HG03469 (cell line): ENCODE results near the gene ZNF532.
"Not testable (repeated sequence)": the region's sequence is repeated elsewhere in the genome, so short reads cannot be mapped to it uniquely, and the experiment has no call there.

Experiments
- ATAC-seq: cut with Tn5 transposase; IDR thresholded peaks from one replicate; pipeline ENCODE4 v1.9.1; 2021; ENCODE audit warnings: mild to moderate bottlenecking, moderate library complexity, moderate number of reproducible peaks; ENCODE audit not compliant: unreplicated experiment

Gene ZNF532, protein sequence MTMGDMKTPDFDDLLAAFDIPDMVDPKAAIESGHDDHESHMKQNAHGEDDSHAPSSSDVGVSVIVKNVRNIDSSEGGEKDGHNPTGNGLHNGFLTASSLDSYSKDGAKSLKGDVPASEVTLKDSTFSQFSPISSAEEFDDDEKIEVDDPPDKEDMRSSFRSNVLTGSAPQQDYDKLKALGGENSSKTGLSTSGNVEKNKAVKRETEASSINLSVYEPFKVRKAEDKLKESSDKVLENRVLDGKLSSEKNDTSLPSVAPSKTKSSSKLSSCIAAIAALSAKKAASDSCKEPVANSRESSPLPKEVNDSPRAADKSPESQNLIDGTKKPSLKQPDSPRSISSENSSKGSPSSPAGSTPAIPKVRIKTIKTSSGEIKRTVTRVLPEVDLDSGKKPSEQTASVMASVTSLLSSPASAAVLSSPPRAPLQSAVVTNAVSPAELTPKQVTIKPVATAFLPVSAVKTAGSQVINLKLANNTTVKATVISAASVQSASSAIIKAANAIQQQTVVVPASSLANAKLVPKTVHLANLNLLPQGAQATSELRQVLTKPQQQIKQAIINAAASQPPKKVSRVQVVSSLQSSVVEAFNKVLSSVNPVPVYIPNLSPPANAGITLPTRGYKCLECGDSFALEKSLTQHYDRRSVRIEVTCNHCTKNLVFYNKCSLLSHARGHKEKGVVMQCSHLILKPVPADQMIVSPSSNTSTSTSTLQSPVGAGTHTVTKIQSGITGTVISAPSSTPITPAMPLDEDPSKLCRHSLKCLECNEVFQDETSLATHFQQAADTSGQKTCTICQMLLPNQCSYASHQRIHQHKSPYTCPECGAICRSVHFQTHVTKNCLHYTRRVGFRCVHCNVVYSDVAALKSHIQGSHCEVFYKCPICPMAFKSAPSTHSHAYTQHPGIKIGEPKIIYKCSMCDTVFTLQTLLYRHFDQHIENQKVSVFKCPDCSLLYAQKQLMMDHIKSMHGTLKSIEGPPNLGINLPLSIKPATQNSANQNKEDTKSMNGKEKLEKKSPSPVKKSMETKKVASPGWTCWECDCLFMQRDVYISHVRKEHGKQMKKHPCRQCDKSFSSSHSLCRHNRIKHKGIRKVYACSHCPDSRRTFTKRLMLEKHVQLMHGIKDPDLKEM (N-terminal part only)

DNA sequence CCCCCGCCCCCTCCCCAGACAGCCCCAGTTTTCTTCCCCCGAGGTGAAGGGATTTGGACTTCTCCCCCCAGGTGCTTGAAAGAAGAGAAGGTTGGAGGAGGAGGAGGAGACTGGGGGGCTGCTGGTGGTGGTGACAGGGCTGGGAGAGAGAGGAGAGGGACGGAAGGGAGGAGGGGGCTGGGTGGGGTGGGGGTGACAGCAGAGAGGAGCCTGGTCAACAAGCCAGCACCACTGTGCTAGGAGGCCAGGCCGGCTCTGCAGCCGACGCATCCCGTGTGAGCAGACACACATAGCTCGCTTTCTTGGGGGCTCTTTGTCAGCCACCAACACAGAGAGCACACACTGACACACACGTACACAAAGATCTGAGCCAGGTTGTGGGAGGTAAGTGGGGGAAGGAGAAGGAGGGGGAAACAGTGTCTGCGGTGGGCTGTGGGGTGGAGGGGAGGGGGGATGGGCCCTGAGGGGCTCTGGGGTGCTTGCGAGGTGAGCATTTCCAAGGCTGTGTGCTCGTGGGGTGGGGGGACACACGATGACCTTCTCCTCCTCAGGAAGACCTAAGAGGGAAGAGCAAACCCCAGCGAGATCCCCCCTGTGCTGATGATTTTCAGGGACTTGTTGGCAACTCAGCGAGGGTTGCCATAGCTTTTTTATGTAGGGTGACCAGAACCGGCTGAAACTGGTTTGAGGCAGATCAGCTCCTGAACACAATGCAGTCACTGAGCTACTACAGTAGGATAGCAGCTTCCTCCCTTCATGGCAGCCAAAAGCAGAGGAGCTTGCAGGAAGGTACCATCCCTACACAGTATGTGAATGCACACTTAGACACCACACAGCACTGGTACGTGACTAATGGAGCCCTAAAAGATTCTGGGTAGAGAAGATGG is at the start of gene ZNF532:
Gene ZNF532 (plus strand): TSS at position 732 of the 887 bp plus-strand sequence. CDS start 53,411 bp downstream, outside the sequence.
- ATAC-seq, result no peak

DNA sequence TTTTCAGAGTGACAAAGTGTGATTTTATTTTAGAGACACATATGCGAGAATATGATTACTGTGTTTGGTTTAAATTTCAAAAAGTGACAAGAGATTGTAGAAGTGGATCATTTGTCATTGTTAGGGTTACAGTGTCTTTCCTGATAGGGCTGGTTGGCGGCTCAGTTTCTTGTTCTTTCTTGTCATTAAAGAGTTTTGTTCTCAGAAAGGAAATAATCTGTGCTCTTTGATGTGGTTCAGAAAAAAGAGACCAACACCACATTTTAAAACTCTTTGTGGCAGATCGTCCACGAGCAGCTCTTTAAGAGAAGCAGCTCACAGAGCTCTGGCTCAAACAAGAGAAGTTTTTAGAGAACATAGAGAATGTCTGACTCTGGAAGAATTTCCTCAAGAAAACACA is 45.6 kb upstream of the ZNF532 start:
- ATAC-seq, result no peak

DNA sequence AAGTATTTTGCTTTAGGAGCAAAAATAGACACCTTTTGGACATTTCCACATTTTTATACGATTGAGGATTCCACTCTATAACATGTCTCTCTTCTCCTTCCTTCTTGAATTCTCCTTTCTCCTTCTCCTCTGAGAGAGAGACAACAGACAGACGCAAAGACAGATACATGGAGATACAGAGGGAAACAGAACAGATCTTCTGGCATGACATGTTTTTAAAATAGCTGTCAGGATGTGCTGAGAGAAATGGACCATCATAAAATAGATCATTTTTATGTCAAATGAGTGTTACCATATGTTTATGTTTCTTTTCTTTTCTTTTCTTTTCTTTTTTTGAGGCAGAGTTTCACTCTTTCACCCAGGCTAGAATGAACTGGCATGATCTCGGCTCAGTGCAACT is 44.4 kb upstream of the ZNF532 start:
- ATAC-seq, result no peak

DNA sequence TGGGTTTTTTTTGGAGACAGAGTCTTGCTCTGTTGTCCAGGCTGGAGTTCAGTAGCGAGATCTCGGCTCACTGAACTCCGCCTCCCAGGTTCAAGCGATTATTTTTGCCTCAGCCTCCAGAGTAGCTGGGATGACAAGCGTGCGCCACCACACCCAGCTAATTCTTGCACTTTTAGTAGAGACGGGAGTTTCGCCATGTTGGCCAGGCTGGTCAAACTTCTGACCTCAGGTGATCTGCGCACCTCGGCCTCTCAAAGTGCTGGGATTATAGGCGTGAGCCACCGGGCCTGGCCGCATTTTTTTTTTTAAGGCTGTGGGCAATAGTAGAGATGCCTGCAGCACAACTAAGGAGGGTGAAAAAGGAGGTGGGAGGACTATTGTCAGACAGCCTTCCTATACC is 41.7 kb upstream of the ZNF532 start:
- ATAC-seq, result no peak

DNA sequence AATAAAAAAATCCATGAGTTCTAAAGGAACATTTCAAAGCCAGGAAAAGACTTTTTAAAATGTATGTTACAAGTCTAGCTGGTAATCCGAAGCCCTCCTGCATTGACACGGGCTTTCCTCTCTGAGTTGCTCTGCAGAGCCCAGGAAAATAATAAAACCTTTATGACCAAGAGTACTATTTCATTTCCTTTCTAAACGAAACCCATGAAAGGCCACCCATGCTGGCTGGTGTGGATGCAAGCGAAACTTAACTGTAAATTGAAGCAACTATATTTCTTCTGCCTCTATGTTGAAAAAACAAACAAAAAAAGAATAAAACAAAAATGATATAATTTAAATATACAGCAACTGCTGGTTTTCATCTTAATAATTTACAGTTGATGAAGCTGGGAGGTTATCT is 41.3 kb upstream of the ZNF532 start:
- no peak for ATAC-seq

DNA sequence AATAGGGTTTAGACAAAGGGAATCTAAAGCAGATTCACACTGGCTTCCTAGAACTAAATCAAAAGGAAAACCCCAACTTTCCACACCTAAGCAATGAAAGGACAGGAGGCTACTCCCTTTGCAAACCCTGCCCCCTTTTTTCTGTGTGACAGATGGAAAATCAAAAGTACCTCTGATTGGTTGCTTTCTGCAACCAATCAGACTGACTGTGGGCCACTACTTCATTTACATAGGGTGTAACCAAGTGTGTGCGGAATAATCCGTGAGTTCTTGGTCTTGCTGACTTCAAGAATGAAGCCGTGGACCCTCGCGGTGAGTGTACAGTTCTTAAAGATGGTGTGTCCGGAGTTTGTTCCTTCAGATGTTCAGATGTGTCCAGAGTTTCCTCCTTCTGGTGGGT is 37.8 kb upstream of the ZNF532 start:
- not testable (repeated sequence) for ATAC-seq

DNA sequence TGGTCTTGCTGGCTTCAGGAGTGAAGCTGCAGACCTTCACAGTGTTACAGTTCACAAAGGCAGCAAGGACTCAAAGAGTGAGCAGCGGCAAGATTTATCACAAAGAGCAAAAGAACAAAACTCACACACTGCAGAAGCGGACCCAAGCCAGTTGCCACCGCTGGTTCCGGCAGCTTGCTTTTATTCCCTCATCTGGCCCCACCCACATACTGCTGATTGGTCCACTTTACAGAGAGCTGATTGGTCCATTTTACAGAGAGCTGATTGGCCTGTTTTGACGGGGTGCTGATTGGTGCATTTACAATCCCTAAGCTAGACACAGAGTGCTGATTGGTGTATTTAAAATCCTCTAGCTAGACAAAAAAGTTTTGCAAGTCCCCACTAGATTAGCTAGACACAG is 37.2 kb upstream of the ZNF532 start:
- no peak for ATAC-seq

DNA sequence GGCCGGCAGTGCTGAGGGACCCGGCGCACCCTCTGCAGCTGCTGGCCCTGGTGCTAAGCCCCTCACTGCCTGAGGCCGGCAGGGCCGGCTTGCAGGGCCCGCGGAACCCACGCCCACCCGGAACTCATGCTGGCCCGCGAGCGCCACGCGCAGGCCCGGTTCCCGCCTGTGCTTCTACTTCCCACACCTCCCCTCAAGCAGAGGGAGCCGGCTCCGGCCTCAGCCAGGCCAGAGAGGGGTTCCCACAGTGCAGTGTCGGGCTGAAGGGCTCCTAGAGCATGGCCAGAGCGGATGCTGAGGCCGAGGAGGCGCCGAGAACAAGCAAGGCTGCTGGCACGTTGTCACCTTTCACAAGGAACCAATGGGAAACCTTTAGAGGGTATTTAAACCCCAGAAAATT is 36.8 kb upstream of the ZNF532 start:
- no peak for ATAC-seq

DNA sequence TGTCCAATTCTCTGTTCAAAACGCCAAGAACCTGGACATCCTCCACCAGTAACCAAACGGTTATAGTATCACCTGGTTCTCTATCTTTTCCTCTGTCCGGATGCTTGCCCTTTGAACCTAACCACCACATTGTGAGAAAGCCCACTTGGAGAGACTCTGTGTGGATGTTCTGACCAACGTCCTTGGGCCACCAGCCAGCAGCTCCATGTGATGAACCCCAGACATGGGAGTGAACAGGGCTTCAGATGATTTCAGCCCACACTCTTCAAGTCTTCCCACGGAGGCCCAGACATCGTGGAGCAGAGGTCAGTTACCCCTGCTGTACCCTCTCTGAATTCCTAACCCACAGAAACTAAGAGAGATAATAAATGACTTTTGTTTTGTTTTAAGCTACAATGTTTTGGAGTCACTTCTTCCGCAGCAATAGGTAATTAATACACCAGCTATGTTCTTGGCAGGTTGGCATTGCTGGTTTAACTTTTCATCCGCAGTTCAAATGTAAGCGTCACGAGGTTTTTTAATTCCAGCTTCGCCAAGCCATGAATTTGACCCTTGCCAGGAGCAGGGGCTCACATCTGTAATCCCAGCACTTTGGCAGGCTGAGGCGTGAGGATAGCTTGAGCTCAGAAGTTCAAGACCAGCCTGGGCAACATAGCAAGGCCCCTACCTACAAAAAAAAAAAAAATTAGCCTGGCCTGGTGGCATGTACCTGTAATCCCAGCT is 36.1 kb upstream of the ZNF532 start:
- ATAC-seq, result no peak

DNA sequence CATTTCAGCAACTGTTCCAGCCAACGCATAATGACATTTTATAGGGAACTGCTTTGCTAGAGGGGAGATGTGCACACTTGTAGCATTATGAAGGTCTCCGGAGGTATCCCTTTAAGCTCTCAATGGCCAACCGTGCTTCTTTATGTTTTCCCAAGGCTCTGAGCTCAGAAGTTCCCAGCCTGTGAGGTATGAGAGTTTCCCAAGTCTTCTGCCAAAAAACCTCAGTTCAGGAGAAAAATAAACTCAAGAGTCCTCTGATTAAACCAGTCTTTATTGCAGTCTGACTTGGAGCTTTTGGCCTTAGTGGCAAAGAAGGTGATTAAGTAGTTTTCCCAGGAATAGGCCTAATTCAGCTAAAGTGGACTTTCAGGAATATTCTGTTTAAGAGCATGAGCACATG is 35.4 kb upstream of the ZNF532 start:
- ATAC-seq, result no peak

DNA sequence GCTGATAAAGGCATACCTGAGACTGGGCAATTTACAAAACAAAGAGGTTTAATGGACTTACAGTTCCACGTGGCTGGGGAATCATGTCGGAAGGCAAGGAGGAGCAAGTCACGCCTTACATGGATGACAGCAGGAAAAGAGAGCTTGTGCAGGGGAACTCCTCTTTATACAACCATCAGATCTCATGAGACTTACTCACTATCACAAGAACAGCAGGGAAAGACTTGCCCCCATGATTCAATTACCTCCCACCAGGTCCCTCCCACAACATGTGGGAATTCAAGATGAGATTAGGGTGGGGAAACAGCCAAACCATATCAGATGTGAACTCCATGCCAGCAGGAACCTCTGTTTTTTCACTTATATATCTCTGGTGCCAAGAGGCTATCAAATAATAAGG is 34.8 kb upstream of the ZNF532 start:
- not testable (repeated sequence) for ATAC-seq

DNA sequence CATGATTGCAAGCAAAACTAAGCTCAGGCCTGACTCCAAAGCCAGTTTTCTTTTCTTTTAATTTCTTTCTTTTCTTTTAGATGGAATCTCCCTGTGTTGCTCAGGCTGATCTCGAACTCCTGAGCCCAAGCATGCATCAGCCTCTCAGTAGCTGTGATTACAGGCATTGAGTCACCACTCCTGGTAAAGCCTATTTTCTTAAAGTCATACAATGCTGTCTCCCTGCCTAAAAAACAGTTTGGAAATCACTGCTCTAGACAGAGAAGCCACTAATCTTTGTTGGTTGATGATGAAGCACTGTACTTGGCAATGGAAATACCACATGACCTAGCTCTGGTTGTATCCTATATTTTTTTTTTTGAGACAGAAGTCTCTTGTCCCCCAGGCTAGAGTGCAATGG is 33.1 kb upstream of the ZNF532 start:
- no peak for ATAC-seq

DNA sequence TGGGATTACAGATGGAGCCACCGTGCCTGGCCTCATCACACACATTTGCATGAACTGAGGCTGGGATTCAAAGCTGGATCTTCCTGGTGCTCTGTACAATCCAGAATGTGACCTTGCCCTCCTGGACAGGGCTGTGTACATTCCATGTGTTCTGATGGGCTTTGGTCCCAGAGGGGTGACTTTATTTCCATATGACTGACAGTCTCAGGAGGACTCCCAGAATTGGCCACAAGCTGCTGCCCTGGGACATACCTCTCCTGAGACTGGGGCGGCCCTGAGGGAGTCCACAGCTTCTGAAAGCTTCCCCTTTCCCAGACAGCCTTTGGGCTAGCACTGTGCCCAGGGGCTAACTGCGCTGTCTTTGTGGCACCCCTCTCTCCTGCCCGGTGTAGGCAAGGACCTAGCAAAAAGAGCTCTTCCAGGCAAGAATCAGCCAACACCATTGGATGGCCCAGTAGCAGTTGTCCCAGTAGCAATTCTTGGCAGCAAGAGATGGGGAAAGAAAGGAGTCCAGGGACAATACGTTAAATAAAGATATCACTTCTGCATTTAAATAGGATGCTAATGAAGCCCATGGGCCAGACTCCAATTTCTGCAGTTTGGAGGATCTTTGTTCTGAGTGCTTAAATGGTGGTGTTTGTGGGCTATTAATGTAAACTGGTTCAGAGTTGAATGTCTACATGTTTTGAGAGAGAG is 26.4 kb upstream of the ZNF532 start:
- no peak for ATAC-seq

DNA sequence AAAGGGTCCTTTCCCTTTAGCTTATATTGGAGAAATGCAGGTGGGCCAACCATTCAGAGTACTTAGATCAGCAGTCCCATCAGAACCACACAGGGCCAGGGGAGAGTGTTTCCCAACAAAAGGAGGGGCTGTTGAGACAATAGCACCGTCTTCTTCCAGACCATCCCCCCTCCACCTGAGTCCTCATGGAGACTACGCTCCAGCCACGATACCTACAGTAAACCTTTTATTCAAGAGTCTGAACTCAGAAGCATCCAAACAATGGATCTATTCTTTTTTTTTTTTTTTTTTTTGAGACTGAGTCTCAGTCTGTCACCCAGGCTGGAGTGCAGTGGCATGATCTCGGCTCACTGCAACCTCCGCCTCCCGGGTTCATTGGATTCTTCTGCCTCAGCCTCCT is 25.7 kb upstream of the ZNF532 start:
- no peak for ATAC-seq

DNA sequence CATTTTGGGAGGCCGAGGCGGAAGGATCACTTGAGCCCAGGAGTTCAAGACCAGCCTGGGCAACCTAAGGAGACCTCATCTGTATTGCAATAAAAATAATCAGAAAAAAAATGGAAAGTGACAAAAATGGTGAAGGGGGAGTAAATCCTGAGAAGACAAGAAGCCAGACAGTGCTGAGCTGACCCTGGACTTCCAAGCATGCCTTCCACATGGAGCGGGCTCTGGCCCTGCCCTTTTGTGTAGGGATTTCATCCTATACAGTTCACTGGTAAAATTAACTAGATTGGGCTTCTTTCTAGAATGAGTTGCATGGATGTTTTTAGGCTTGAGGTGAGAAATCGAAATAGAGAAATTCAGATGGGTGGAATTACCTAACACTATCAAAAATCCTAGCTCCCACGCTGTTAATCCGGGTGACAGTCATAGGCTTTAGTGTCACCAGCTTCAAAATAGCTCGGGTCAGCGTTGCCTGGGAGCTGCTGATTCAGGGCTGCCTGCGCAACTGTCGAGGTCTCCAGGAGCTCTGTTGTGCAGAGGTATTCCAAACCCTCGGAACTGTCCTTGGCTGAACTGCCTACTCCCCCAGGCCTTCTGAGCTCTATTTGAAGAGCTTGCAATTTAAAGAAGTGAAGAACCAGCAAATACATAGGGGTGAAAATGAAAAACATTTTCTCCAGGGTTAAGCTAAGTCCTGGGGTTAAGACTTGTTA is 21.5 kb upstream of the ZNF532 start:
- ATAC-seq, result no peak

DNA sequence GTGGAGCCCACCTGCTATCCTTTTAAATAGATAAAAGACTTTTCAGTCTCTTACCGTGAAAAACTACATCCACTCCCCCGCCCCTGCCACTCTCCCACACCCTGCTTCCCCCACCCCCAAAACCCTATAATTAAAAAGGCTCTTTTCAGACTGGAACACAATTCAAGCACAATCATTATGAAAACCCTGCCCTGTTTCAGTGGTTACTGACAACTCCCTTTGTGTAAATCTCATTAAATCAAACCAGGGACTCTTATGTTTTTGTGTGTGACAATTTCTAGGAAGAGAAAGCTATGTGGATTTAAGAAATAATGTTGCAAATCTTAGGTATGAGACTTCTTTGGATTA is 21.0 kb upstream of the ZNF532 start:
- ATAC-seq, result no peak

DNA sequence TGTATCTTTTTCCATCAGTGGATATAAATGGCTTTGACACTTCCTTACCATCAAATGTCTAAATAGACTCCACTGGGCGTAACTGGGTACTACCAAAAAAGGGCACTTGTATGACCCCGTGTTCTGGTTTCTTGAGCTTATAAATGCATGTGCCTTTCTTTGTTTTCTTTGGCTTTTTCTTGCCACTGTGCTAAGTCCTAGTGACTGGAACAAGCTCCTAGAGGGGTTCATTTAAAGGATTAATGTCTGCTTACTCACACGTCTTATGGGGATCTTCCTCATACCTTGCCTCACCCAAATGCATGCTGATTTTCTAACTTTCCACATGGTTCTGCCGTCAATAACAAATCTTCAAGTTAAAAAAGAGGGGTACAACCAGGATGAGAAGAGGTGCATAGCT is 19.8 kb upstream of the ZNF532 start:
- no peak for ATAC-seq

DNA sequence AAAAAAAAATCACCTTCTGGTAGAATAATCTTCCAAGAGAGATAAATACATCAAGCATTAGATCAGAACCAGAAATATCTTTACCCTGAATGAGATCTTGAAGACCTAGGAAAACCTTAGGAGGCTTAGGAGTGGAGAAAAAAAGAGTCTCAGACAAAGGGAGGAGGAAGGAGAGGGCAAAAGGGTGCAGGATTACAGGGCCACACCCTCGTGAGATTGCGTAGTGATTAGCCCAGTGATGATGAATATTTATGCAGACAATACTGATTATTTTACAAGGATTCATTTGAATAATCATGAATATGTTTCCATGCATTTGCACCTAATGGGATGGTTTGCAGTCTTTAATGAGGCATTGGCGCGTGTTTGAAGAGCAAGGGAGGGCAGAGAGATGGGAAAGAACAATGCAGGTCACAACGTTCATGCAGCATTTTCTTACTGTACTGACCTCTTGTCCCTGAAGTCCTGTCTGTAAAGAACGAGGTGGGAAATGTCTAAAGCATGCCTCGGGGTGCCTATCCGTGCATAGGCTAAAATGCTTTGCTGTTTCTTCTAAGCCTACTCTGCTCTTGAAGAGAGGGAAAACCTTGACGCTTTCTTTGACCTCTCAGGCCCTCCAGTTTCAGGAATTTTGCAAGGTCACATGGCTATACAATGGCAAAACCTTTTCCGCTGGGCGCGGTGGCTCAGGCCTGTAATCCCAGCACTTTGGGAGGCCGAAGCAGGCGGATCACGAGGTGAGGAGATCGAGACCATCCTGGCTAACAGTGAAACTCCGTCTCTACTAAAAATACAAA is 18.6 kb upstream of the ZNF532 start:
- ATAC-seq, result no peak
